GM21619 (cell line): ENCODE results near the gene PTPN14.

Experiments used
- ATAC-seq: cut with Tn5 transposase; IDR thresholded peaks from one replicate; pipeline ENCODE4 v1.9.1; 2021; ENCODE audit not compliant: unreplicated experiment

PTPN14 gene

DNA sequence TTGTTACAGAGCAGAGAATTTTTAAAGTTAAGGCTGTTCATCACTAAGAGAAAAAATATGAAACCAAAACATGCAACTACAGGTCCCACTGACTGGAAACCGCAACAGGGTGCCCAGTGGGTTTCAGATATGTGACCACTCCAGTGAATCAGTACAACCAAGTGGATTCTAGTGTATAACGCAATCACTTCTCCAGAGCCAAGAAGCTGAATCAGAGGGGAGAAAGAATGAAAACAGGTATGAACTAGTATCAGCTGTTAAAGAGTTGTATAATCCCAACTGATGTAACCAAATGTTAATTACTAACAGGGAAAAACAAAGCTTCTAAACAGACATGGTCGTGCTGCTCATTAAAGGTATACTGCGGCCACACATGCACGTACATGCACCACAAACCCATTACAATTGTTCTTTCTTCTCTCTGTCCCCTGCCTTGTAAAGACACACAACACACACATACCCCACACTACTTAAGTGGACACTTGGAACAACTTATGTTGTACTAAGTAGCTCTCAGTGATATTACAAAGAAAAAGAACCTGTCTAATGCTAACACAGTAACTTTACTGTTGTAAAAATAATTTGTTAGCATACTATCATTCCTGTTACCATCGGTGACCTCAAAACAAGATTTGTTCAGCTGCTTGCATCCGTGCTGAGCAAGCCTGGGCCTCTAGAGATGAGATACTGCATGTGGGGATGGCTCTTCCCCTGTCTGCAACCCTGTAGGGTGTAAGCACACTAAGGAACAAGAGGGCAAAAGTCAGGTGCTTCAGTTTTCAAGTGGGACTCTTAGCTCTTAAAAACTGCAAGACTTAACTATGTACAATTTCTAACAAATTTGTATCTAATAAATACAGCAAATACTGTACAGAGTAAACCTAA lies 74.2 kb downstream of the PTPN14 start:
- no peak for ATAC-seq

DNA sequence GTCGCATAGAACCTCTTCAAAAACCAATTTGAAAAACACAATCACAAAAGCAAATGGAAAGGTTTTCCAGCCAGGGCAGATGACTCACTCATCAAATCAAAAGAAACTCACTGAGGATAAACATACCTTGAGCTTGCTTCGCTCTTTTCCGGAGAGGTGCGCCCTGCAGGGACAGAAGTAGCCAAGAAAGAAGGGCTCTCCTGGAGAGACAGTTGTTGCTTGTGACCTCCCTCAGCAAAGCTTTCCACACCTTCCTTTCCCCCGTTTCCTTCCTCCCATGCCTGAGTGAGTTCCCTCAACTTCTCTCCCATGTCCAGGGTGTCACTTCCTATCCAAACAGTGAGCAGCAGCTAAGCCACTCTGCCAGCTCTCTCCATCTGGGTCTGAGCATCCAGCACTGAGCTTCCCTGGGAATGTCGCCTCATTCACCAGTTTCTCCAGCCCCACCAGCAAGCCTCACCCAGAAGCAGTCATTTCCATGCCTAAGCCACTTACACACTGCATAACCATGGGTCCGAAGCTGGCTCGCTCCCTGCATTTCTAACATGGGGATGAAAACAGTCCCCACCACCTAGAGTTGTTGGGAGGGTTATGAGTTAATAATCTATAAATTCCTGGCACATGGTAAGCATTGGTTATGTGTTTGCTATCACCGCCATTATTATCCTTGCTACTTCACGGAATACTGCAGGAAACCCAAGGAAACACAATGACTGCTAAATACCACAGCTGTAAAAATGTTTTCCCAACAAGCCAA lies 75.0 kb downstream of the PTPN14 start:
- ATAC-seq, result no peak

DNA sequence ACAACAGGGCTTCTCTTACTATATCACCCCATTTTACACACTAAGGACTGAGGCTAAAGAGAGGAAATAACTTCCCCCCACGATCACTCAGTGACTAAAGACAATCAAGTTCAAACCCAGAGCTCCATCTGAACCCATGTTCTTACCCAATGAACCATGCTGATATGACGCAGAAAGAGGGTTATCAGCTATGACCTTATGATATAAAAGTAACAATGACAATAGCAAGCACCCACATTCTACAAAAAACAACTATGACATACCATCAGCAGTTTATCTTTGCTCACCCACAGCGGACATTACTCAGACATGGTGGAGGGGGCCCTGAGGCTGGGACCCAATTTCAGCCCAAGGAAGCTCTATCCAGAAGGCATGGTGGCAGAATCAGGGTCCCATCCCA lies 75.7 kb downstream of the PTPN14 start:
- ATAC-seq, result no peak

DNA sequence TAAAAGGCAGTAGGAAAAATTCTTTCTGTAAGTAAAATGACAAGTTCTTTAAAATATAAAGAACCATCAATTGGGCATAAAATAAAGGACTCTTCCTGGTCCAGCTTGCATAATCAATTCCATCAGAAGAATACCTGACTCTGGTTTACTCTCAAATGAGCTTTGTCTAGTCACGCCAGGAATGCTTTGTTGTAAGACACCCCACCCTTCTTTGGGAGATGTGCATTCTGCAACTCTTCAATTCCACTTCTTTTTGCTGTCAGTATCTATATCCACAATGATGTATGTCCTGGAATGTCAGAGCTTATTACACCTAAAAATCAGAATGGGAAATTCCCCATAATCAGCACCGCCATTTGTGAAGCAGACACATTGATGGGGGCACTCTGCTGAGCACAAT lies 76.1 kb downstream of the PTPN14 start:
- no peak for ATAC-seq

DNA sequence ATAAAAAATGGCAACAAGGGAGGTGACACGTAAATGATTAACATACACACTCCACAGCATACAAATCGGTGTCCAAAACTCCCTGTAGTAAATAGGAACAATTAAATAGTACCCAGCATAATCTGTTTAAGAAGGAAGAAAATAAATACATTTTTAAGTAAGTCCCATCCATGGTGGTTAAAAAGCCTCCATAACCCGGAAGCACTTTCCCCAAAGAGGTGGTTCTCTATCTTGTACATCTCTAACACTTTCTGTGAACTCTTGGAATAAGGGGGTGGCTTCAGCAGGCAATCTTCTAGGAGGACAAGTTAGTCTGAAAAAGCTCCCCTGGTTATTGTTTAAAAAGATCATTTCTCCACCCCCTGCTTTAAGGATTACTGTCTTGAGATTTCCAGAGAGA lies 76.9 kb downstream of the PTPN14 start:
- no peak for ATAC-seq

DNA sequence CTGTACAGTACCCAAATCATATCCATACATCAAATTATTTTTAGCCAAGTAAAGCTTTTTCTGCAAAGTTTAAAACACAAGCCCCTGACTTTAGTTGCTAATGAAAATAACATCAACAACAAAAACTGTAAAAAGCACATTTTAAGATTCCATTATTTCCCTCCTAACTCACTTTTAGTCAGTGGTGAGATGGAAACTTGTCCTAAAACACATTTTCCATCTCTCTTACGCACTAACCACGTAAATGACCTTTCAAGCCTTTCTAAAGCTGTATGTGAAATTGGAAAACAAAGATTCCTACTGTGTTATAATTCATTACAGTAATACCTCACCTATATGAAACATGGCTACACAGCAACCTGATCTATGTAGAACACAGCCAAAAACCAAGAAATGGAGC lies 77.5 kb downstream of the PTPN14 start:
- no peak for ATAC-seq

DNA sequence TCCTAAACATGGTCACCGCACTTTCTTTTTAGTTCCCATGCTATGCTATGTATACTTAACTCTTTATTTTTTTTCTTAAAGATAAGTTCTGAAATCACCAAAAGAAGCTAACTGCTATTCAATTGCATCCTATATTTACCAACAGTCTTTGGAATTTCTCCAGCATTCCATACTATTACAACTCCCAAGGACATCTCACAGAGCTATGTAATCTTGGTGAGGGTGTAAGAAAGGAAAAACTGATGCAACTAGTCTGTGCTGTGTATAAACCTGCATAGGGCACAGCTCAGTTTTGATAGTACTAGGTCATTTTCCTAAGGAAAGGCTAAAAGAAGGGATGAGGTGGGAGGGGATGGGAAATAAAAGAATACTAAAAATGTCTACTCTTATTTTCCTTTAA lies 78.0 kb downstream of the PTPN14 start:
- ATAC-seq, result no peak

DNA sequence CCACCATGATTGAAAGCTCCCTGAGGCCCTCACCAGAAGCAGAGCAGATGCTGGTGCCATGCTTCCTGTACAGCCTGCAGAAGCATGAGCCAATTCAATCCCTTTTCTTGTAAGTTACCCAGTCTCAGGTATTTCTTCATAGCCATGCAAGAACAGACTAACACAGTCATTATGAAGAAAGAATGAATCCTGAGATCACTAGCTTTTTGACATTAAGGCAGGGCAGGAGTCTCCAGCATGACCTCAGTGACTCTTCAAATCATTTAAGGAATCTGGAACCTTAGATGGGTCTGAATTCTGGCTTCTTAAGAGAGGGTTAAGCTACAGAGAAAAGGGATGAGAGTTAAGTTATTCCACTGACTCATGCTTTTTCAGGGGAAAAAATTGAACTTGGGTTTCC lies 79.0 kb downstream of the PTPN14 start:
- no peak for ATAC-seq

DNA sequence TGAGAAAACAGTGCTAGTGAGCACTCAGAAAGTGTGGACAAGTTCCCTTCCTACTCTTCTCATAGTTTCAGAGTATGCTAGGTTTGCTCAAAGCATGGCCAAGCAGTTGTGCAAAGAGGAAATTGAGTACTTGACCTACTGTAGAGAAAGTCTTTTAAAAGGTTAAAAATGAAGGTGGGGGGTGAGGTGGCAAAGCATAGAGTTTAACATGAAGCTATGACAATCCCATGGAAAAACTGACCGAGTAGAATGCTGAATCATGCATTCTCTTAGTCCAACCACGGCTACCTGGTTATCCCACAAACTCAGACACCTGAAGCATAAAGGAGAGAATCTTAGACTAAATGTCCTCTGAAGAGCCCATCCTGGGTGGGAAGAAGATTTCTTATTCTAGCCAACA lies 79.9 kb downstream of the PTPN14 start:
- no peak for ATAC-seq

DNA sequence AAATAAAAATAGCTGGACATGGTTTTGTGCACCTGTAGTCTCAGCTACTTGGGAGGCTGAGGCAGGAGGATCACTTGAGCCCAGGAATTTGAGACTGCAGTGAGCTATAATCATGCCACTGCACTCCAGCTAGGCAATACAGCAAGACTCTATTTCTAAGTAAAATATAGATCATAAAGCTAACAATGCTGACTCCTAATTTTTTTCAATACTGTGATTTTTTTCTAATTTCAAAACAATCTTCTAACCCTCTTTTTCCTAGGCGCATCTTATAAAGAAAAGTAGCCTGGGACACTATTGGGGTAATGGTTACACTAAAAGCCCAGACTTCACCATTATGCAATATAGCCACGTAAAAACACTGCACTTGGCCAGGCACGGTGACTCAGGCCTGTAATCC lies 81.3 kb downstream of the PTPN14 start:
- no peak for ATAC-seq

DNA sequence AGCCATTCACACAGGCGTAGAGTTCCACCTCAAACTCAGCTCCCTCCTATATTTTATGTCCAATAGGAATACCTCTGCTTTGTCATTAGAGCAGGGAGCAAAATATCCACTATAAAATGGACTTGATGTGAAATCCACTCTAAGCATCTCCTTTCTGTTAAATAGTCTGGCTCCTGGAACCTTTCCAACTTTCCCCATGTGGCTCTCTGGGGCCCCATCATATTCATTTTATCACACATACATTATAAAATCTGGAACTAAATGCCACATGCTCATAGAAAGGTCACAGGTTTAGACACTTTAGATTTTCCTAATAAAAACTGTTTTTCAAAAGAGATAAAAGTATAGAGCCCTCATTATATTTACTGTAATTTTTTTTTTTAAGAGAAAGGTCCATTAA lies 82.1 kb downstream of the PTPN14 start:
- ATAC-seq, result no peak

DNA sequence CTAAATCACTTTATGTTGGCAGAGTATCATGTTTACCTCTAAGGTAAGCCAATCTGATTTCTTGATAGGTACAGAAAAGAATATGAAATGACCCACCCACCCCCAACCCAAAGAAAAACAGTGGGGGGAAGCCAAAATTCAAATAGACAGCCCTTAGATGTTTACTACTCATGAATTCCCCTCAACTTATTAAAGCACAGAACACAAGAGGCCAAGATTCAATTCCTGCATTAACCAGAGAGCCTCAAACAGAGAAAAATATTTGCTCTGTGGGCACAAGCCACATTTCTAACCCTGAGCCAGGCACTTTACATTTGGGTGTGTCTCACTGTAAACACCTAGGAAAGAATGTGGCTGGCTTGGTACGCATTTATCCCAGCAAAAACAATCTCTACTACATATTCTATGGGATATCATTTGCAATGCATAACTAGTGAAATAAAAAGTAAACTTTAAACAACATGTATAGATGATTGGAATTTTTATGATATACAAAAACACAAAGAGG lies 84.3 kb downstream of the PTPN14 start:
- ATAC-seq, result no peak

DNA sequence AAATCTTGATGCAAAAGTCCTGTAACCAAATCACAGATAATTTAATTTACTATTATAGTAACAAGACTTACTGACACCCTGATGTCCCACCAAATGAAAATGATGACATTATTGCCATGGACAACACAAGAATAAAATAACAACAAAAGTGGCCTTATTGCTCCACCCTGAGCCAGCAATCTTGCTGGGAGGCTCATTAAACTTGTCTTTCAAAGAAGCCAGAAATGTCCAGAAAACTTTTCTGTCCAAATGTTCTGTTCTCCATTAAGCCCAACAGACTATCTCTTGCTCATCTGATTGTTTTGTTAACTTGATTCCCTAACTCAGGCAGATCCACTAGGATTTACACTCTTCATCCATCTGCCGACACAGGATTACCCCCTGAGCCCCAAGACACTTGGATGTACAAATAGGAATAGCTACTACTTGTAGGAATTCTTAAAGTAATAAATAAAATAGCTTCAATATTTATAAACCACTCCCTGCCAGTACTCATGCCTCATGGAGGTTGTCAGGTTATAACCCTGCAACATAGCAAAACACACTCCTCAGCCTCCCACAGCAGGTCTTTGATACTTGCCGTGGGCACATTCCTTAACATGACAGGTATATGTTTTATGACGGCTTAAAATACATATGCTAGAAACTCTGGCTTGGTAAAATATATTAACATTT lies 84.9 kb downstream of the PTPN14 start:
- ATAC-seq, result no peak

DNA sequence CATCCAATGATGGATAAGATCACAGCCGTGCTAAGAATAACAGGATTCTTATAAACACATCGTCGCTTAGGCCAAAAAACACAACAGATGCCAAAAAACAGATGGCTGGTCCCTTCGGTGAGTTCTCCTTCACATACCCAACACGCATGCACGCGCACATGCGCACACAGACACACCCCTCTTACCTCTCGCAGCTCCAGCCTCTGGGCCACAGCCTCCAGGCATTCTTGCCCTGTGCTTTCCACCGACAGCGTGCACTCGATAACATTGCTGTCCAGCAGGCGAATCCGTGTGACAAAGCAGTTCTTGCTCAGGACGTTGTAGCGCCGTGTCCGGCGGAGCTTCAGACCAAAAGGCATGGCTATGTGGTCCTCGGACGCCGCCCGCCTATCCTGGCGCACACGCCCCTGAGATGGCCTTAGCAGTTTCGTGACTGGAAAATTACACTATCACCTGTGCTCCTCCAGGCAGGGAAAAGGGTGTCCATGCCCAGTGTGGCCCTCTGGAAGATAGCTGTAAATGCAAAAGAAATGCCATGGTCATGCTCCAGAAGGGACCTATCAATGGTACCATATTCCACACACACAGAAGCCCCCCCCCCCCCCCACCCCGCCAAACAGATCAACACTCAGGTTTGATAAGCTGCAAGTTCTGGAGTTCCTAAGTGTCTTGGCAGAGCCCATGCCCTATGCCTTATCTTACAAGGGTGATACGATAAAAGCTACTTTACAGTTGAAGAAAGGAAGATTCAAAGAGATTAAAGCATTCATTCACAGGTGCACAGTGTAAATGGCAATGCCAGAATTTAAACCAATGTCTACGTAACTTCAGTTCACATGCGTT lies 86.7 kb downstream of the PTPN14 start:
- ATAC-seq, result no peak

DNA sequence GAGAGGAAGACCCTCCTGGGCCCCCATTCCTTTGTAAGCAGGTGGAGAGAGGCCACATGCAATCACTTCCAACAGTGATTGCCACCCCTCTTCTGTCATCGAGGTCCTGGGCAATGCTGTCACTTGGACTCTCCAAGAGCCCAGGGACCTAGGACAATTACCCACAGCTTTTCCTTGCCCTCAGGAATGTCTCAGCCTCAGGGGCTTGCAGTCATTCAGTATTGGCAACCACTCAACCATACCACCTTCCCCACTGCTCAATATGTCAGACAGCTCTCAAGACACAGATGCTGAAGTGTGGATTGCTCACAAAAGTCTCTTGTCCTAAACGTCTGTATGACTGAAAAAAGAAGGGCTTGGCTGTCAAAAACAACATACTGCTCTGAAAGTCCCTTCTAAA lies 87.8 kb downstream of the PTPN14 start:
- no peak for ATAC-seq

DNA sequence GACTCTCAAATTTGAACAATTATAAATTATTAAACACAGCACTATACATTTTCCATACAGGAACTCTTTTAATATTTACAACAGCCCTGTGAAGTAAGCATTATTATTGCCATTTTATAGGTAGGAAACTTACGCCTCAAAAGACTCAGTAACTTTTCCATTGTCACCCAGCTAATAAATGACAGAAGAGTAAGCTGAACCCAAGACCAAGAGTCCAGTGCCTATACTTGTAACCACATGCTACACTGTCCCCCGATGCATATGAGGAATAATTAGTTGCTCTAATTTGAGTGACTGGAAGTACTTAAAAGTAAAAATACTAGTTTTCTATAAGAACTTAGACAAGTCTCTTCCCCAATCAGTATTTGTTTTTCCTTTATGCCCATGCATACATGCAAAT lies 88.5 kb downstream of the PTPN14 start:
- no peak for ATAC-seq

DNA sequence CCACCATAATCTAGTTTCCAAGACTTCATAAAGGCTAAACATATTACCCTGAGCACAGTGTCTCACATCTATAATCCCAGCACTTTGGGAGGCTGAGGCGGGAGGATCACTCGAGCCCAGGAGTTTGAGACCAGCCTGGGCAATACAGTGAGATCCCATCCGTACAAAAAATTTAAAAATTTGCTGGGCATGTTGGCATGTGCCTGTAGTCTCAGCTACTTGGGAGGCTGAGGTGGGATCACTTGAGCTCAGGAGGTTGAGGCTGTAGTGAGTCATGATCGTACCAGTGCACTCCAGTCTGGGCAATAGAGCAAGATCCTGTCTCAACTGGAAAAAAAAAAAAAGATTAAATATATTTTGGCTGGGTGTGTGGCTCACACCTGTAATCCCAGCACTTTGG lies 90.1 kb downstream of the PTPN14 start:
- ATAC-seq, result no peak

DNA sequence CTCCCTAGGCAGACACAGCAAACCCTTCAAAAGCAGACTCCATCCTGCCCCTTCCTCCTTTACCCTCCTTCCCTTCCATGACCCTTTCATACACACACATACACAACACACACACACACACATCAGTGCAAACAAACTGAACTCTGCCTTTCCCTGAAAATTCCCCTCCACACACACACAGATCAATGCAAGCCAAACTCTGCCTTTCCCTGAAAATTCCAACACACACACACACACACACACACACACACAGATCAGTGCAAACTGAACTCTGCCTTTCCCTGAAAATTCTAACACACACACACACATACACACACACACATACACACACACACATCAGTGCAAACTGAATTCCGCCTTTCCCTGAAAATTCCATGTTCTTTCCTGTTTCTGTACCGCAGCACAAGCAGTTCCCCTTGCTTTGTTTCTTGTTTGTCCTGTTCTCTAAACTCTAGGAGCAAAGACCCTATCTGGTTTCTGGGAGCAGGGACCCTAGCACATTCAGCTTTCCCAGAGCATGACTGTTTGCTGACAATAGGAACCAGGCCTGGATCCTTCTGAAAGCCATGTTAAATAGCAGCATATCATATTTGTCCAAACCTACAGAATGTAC lies 91.0 kb downstream of the PTPN14 start:
- ATAC-seq, result no peak

DNA sequence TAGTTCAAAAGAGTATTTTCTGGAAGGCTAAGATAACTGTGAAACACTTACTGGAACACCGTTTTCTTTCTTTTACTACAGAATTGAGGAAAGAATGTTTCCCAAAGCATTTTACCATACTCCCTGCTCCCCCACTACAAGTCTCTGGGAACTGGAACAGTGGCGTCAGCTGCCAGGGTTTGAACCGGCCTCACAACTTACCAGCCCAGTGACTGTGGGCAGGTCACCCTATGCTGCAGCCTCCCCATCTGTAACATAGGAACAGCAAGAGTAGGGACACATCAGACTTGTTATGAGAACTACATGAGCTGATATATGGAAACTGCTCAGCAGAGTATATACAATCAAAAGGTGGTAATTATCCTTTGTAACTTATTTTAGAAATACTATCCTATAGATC lies 91.5 kb downstream of the PTPN14 start:
- no peak for ATAC-seq

DNA sequence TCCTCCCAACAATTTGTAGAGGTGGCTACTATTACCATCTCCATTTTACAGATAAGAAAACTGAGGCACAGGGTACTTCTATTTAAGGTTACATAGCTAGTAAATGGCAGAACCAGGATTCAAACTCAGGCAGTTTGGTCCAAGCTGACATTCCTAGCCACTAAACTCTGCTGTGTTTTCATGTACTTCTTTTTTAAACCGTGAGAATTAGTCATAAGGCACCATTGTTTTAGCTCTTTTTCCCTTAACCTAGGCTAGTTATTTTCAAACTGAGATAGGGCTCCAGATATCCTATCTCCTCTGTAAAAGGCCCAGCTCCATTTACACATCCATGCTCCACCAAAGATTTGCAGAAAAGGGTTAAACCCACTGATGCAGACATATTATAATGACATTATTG lies 92.9 kb downstream of the PTPN14 start:
- no peak for ATAC-seq
